Measurements from ENCODE around the gene GPATCH2. TPM values are rescaled to one million over a fixed set of nuclear protein-coding genes. Genes with fewer than 3 reads are reported as not detected.

Gene GPATCH2
- total RNA-seq, 2 donors from 2014 or later, result 21.2 to 23.2 TPM

- H3K27ac Mint-ChIP-seq, result no peak overlapping the region
- no peaks in the 10 kb centered on the region for H3K36me3 Mint-ChIP-seq (ENCODE audit: low read depth)
- peaks cover 6% of the 10 kb centered on the region for H3K4me1 Mint-ChIP-seq
- no peak for DNase-seq
- no peaks in the 10 kb centered on the region for H3K9me3 Mint-ChIP-seq
- no peaks in the 10 kb centered on the region for H3K9me3 ChIP-seq (ENCODE audit: control insufficient read depth, low read length)
- no peaks in the 10 kb centered on the region for H3K36me3 ChIP-seq (ENCODE audit: control insufficient read depth, insufficient read depth, low read length)
- no peak overlapping the region for H3K27ac ChIP-seq (ENCODE audit: low read depth, low read length)
- H3K4me3 Mint-ChIP-seq, result no peak overlapping the region
- H3K4me1 ChIP-seq (ENCODE audit: control insufficient read depth, insufficient read depth, low read length), result no peaks in the 10 kb centered on the region
- TF ChIP-seq, protein P1, sequence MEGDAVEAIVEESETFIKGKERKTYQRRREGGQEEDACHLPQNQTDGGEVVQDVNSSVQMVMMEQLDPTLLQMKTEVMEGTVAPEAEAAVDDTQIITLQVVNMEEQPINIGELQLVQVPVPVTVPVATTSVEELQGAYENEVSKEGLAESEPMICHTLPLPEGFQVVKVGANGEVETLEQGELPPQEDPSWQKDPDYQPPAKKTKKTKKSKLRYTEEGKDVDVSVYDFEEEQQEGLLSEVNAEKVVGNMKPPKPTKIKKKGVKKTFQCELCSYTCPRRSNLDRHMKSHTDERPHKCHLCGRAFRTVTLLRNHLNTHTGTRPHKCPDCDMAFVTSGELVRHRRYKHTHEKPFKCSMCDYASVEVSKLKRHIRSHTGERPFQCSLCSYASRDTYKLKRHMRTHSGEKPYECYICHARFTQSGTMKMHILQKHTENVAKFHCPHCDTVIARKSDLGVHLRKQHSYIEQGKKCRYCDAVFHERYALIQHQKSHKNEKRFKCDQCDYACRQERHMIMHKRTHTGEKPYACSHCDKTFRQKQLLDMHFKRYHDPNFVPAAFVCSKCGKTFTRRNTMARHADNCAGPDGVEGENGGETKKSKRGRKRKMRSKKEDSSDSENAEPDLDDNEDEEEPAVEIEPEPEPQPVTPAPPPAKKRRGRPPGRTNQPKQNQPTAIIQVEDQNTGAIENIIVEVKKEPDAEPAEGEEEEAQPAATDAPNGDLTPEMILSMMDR (conservative IDR thresholded peaks at IDR 0.05), result no peak
- no peaks in the 10 kb centered on the region for H3K27me3 Mint-ChIP-seq (ENCODE audit: insufficient read depth)
- WGBS, 2 experiments (ENCODE audit: insufficient coverage in 1 of 2, insufficient read length in 1 of 2), result 100% methylated on average over 1 of the region's 1 CpG; no CpG with 5 or more reads in 1 of the 2 experiments
- H3K9ac ChIP-seq (ENCODE audit: extremely low read depth, low read length, poor library complexity, severe bottlenecking), result no peak overlapping the region
- H3K4me3 ChIP-seq (ENCODE audit: low read length), result no peak overlapping the region
- no peaks in the 10 kb centered on the region for H3K27me3 ChIP-seq (ENCODE audit: control insufficient read depth, insufficient read depth, low read length, poor library complexity, severe bottlenecking)
These were observed 76.0 kb downstream of the GPATCH2 start for GRCh38 chr1:217554849-217555248.

DNA sequence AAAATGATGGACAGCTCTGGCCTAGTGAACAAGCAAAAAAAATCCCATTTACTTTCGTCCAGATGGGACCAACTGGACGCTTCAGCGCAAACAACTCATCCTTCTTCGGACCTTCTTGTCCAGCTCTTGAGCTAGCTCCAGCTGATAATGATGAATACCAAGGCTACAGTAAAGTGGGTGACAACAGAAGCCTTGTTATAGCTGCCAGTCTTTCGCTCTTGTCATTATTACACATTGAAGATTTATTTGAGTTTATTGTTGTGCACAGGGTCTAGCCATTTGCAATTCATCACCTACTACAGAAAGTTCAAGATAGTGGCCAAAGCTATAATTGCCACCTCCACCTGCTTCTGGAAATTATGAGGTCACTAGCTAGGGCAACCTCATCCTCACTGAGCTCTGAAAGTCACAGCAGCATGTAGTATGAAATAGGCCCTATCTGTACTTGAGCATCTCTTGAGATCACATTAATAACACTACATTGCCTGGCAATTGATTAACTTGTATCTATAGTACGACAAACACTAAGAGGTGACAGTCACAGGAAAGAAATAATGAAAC is 76.9 kb downstream of the GPATCH2 start:
- Mint-ChIP-seq H3K36me3 (ENCODE audit: low read depth) (no peaks in the 10 kb centered on the region), H3K27me3 (ENCODE audit: insufficient read depth) (no peaks in the 10 kb centered on the region), H3K27ac (no peak overlapping the region), H3K9me3 (no peaks in the 10 kb centered on the region), H3K4me3 (no peak overlapping the region), H3K4me1 (peaks cover 6% of the 10 kb centered on the region)
- H3K4me3 ChIP-seq (ENCODE audit: low read length), result no peak overlapping the region
- H3K9ac ChIP-seq (ENCODE audit: extremely low read depth, low read length, poor library complexity, severe bottlenecking), result no peak overlapping the region
- no peaks in the 10 kb centered on the region for H3K27me3 ChIP-seq (ENCODE audit: control insufficient read depth, insufficient read depth, low read length, poor library complexity, severe bottlenecking)
- H3K36me3 ChIP-seq (ENCODE audit: control insufficient read depth, insufficient read depth, low read length), result no peaks in the 10 kb centered on the region
- TF ChIP-seq, protein P1 (conservative IDR thresholded peaks at IDR 0.05), result no peak
- no peak overlapping the region for H3K27ac ChIP-seq (ENCODE audit: low read depth, low read length)
- H3K4me1 ChIP-seq (ENCODE audit: control insufficient read depth, insufficient read depth, low read length), result no peaks in the 10 kb centered on the region
- H3K9me3 ChIP-seq (ENCODE audit: control insufficient read depth, low read length), result no peaks in the 10 kb centered on the region
- DNase-seq, result no peak
- 98 to 100% methylated on average over 5 to 6 of the region's 6 CpGs for WGBS, 2 experiments (ENCODE audit: insufficient coverage in 1 of 2, insufficient read length in 1 of 2)

DNA sequence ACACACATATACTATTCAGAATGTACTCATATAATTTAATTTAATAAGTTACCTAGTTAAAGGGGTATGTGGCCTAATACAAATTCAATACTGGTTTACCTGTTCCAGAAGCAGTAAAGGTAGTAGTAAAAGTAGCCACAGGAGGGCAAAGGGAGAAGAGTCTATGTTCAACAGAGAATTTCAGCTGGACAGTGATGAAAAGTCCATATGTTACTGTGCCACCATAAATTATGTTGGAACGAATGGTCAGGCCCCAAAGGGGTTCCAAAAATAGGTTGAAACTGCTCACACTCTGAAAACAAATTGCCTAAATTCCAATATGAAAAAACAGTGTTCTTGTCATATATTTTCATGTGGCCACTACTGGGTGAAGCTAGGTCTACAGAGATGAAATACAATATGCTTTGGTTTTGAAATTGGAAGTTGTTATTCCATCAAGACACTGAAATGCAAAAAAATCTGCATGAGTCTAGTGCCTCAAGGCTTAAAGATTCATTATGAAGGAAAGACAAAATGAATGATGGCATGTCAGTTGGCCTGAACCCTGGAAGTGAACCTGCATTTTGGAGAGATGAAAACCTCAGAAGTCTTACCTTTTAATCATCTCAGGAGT is 78.4 kb downstream of the GPATCH2 start:
- no peak overlapping the region for H3K27ac ChIP-seq (ENCODE audit: low read depth, low read length)
- peaks cover 11% of the 10 kb centered on the region for H3K36me3 Mint-ChIP-seq (ENCODE audit: low read depth)
- peaks cover 8% of the 10 kb centered on the region for H3K9me3 Mint-ChIP-seq
- H3K27me3 Mint-ChIP-seq (ENCODE audit: insufficient read depth), result no peaks in the 10 kb centered on the region
- no peak overlapping the region for H3K4me3 Mint-ChIP-seq
- no peaks in the 10 kb centered on the region for H3K4me1 ChIP-seq (ENCODE audit: control insufficient read depth, insufficient read depth, low read length)
- H3K36me3 ChIP-seq (ENCODE audit: control insufficient read depth, insufficient read depth, low read length), result peaks cover 5% of the 10 kb centered on the region
- H3K4me3 ChIP-seq (ENCODE audit: low read length), result no peak overlapping the region
- no peaks in the 10 kb centered on the region for H3K27me3 ChIP-seq (ENCODE audit: control insufficient read depth, insufficient read depth, low read length, poor library complexity, severe bottlenecking)
- H3K4me1 Mint-ChIP-seq, result peaks cover 6% of the 10 kb centered on the region
- no peak overlapping the region for H3K27ac Mint-ChIP-seq
- TF ChIP-seq, protein P1 (conservative IDR thresholded peaks at IDR 0.05), result peak; percentile 42
- peaks cover 3% of the 10 kb centered on the region for H3K9me3 ChIP-seq (ENCODE audit: control insufficient read depth, low read length)
- no peak for DNase-seq
- no peak overlapping the region for H3K9ac ChIP-seq (ENCODE audit: extremely low read depth, low read length, poor library complexity, severe bottlenecking)
- 80 to 92% methylated on average over 1 of the region's 1 CpG for WGBS, 2 experiments (ENCODE audit: insufficient coverage in 1 of 2, insufficient read length in 1 of 2)

Measured in endodermal cell (in vitro differentiated cells).